ENCODE measurements around the gene SLC25A43. TPM values are rescaled to one million over a fixed set of nuclear protein-coding genes. Genes with fewer than 3 reads are reported as not detected.
A peak's percentile ranks its signal among the peaks of the same experiment; 100 is the strongest.
"Not testable (repeated sequence)": the region's sequence is repeated elsewhere in the genome, so short reads cannot be mapped to it uniquely, and the experiment has no call there.

The SLC25A43 gene
- total and polyA plus RNA-seq, 9 of the 15 experiments (the other 6 are each of a cell fraction or from before 2014, with no cell fraction given) = 1.3 to 8.4 (median 4.0) TPM

DNA sequence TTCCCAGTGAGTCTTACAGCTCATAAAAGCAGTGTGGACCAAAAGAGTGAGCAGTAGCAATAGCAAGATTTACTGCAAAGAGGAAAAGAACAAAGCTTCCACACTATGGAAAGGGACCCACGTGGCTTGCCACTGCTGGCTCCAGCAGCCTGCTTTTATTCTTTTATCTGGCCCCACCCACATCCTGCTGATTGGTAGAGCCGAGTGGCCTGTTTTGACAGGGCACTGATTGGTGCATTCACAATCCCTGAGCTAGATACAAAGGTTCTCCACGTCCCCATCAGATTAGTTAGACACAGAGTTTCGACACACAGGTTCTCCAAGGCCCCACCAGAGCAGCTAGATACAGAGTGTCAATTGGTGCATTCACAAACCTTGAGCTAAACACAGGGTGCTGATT, 12.5 kb upstream of the SLC25A43 start:
- in situ Hi-C loops (cut with MboI); H3K27ac ChIP-seq (ENCODE audit: extremely low read depth, low read depth, low read length); H3K4me3 ChIP-seq; H2AFZ ChIP-seq (ENCODE audit: low read depth, low read length); H3K4me1 ChIP-seq (replicated peaks in 1 of 2; ENCODE audit: control insufficient read depth in 2 of 2, insufficient read depth in 2 of 2, low read length in 2 of 2); H3K4me2 ChIP-seq (ENCODE audit: insufficient read depth, low read length); FAIRE-seq; ATAC-seq; intact Hi-C loops (cut with micrococcal nuclease); POLR2A ChIA-PET; H4K20me1 ChIP-seq (replicated peaks; ENCODE audit: control insufficient read depth, insufficient read depth, low read length); H3K9me3 ChIP-seq (replicated peaks; ENCODE audit: control insufficient read depth, insufficient read depth, low read depth, low read length); BruUV-seq (replicated peaks); CTCF ChIA-PET (ENCODE audit: low intra/inter-chr PET ratio); H3K36me3 ChIP-seq (ENCODE audit: control insufficient read depth, insufficient read depth, low read length); H3K79me2 ChIP-seq (ENCODE audit: control insufficient read depth, insufficient read depth, low read length); H3K9ac ChIP-seq (ENCODE audit: insufficient read depth in 1 of 2, low read depth in 2 of 2, low read length in 2 of 2); H3K9me1 ChIP-seq (ENCODE audit: control insufficient read depth, insufficient read depth, low read length); DNase-seq (ENCODE audit: extremely low read depth in 1 of 4, low spot score in 3 of 4); H3K27me3 ChIP-seq (ENCODE audit: control insufficient read depth in 2 of 2, insufficient read depth in 2 of 2, low read length in 2 of 2): not testable (repeated sequence)
- 0 out of 2 replicates have a peak, but pooled peaks have one; percentile 43 for TF ChIP-seq POLR2A (conservative IDR thresholded peaks at IDR 0.05)
- 40% methylated on average over 1 of the region's 4 CpGs for WGBS (ENCODE audit: insufficient coverage, low coverage, missing lambda C conversion rate)

DNA sequence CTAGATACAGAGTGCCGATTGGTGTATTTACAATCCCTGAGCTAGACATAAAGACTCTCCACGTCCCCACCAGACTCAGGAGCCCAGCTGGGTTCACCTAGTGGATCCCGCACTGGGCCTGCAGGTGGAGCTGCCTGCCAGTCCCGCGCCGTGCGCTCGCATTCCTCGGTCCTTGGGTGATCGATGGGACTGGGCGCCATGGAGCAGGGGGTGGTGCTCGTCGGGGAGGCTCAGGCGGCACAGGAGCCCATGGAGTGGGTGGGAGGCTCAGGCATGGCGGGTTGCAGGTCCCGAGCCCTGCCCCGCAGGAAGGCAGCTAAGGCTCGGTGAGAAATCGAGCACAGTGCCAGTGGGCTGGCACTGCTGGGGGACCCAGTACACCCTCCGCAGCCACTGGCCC, 11.7 kb upstream of the SLC25A43 start:
- in situ Hi-C loops (cut with MboI); H3K9me1 ChIP-seq (ENCODE audit: control insufficient read depth, insufficient read depth, low read length); H2AFZ ChIP-seq (ENCODE audit: low read depth, low read length); H3K4me1 ChIP-seq (replicated peaks in 1 of 2; ENCODE audit: control insufficient read depth in 2 of 2, insufficient read depth in 2 of 2, low read length in 2 of 2); H3K27me3 ChIP-seq (ENCODE audit: control insufficient read depth in 2 of 2, insufficient read depth in 2 of 2, low read length in 2 of 2); CTCF ChIA-PET (ENCODE audit: low intra/inter-chr PET ratio); FAIRE-seq; H3K9me3 ChIP-seq (replicated peaks; ENCODE audit: control insufficient read depth, insufficient read depth, low read depth, low read length); H4K20me1 ChIP-seq (replicated peaks; ENCODE audit: control insufficient read depth, insufficient read depth, low read length); DNase-seq (ENCODE audit: extremely low read depth in 1 of 4, low spot score in 3 of 4); intact Hi-C loops (cut with micrococcal nuclease); POLR2A ChIA-PET; H3K36me3 ChIP-seq (ENCODE audit: control insufficient read depth, insufficient read depth, low read length); H3K4me2 ChIP-seq (ENCODE audit: insufficient read depth, low read length); H3K9ac ChIP-seq (ENCODE audit: insufficient read depth in 1 of 2, low read depth in 2 of 2, low read length in 2 of 2); H3K79me2 ChIP-seq (ENCODE audit: control insufficient read depth, insufficient read depth, low read length); H3K4me3 ChIP-seq; BruUV-seq (replicated peaks); ATAC-seq; H3K27ac ChIP-seq (ENCODE audit: extremely low read depth, low read depth, low read length): not testable (repeated sequence)
- TF ChIP-seq RAD21 (CRISPR knock-in tag; conservative IDR thresholded peaks at IDR 0.05 in 1 of 2, IDR thresholded peaks at IDR 0.05 in 1 of 2) = 0 out of 4 replicates have a peak, but pooled peaks of 1 of the 2 experiments have one; percentile 6
- 41% methylated on average over 2 of the region's 20 CpGs for WGBS (ENCODE audit: insufficient coverage, low coverage, missing lambda C conversion rate)
